Occipital lobe (tissue), 2 donors: Measurements from ENCODE around the gene KCNJ1. TPM values are rescaled to one million over a fixed set of nuclear protein-coding genes. Genes with fewer than 3 reads are reported as not detected.

Experiments used
- DNase-seq: peaks from one replicate; lab custom pipeline; 2025; lab: John Stamatoyannopoulos, UW
- total RNA-seq: library from RNA; depleted of rRNA; stranded (reverse); fragments of >200 nt; gene quantifications from one replicate; pipeline ENCODE4 v1.2.3, GENCODE V29; 2014

The KCNJ1 gene
- total RNA-seq, 1 donor from 2014 or later, result not detected

DNA sequence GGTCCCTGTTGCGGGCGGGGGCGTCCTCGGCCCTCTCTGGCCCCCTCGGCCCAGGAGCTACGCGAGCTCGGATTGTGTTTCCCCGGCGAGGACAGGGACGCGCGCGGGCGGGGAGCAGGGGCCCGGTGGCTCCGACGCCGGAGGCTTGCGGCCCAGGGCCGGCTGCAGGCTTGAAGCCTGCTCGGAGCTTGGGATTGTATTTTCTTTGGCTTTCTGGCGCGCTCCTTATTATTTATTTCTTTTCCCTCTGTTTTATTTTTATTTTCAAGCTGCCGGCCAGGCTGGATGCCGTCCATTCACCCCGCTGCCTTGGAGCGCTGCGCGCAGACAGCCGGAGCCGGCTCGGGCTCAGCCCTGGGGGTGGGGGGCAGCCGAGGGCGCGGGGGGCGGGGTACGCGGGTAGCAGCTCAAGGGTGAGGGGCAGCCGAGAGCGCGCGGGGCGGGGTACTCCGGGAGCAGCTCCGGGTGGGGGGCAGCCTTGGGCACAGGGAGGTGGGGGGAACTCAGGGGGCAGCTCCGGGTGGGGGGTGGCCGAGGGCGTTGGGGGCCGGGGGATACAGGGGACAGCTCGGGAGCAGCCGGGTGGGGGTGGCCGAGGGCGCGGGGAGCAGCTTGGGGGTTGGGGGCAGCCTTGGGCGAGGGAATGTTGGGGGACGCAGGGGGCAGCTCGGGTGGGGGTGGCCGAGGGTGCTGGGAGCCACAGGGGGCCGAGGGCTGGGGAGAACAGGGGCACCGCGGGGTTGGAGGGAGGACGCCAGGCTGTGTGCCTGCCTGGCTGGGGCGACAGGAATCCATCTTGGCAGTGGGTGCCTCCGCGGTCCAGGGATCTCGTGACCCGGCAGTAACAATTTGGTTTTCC is 42.7 kb downstream of the KCNJ1 start:
- no peak for DNase-seq

DNA sequence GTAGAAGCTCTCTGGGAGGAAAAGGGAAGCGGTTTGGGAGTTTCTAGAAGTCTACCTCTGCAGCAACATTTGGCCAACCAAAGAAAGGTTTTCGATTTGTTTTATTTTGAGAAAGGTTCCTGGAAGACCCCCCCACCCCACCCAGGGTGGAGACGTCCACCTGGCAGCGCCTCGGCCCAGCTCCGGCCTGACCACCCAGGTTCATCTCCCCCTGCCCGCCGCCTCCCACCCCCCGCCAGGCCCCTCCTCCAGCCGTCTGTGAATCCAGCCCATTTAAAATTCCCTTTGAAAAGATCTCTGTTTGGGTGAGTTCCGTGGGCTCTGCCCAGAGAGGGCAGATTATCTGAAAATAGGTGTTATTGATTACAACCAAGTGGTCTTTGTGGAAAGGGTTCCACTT is 43.3 kb downstream of the KCNJ1 start:
- no peak for DNase-seq

DNA sequence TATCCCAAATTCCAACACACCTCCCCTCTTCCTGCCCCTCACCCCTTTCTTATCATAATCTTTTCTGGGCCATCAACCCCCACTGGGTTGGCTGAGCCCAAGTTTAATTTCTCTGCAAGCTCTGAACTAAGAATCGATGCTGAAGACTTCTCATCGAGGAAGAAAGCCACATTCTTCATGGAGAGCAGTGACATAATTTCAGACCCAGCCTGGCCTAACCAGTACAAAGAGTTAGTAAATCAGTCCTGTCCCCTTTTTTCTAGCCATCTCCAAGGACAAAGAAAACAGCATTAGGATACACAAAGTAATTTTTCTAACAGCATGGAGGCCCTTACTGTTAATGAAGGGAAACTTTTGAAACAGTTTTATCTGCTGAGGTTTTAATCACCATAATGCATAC is 45.0 kb downstream of the KCNJ1 start:
- no peak for DNase-seq

DNA sequence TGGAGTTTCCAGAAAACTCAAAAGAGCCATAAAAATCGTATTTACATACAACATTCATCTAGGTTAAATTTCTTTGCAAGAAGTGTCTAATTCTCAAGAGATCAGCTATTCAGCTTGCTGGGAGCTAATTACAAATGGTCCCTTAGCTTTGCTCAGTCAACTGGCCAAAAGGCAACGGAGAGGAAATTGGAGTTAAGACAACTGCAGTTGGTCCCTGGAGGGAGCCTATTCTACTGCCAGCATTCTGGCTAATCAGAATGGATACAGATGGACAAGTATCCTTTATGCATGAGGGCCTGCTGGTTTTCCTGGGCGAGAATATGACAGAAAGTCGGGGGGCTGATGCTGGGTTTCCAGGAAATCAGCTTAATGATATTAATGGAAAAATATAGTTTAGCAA is 45.5 kb downstream of the KCNJ1 start:
- DNase-seq, result no peak

DNA sequence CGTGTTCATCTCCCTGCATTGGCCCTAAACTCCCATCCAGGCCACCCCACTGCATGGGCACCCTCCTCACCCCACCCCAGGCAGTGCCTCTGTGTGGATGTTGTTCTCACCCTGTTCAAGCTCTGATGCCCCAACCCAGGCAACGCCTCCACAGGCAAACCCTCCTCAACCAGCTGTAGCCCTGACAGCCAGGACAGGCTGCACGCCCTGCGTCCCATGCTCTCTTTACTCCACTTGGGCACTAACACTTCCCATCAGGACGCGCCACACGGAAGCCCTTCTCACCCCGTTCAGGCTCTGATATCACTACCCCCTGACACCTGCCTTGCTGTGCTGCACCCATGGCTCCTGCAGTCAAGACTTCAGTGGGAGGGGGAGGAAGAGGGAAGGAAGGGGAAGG is 47.9 kb downstream of the KCNJ1 start:
- DNase-seq, result no peak

DNA sequence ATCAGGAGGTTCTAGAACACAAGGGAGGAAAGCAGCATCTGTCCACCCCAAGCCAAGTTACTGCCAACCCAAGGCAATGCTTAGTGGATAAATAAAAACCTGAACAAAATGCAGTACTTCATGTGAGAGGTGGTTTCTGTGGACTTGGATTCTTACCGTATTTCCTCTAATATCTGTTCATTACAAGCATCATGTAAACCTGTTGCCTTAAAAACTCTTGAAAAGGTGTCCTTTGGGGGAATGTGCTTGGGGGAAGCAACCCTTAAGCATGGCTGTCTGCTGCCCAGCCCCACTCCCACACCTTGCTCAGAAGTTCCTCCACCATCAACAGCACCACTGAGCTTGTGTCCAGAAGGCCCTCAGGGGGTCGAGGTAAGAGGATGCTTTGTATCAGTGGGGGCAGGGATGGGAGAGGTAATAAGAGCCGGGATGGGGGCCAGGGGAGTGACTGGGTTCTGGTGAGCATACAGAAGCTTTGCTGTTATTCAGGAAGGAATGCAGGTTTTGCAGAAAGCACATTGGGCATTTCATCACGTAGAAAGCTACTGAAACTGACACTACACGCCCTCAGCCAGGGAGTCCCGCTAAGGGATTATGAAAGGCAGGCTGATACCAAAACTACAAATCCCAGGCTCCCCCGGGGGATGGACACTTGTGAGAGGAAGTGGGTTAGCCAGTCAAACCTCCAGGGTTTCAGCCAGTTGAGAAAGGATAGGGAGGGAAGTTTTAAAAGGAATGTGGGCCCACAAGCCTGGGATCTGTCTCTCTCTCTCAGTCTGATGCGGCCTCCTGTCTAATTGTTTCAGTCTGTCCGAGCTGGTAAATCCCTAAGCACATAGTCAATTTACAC is 52.0 kb downstream of the KCNJ1 start:
- DNase-seq, result no peak

DNA sequence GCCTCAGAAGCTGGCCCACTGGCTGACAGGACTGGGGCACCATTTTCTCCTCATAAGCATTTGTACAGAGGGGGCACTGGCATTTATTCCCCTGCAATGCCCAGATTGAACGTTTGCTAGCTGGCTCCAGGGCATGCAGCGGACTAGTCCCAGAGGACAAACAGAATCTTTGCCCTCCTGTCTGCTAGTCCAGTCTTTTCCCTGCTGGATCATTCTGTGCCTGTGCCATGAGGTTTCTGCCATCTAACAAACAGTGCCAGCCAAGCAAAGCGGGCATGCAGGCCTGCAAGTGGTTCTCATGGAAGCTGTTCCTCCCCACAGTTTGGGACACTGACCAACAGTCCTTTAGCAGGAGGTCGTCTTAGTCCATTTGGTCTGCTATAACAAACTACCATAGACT is 53.4 kb downstream of the KCNJ1 start:
- DNase-seq, result no peak

DNA sequence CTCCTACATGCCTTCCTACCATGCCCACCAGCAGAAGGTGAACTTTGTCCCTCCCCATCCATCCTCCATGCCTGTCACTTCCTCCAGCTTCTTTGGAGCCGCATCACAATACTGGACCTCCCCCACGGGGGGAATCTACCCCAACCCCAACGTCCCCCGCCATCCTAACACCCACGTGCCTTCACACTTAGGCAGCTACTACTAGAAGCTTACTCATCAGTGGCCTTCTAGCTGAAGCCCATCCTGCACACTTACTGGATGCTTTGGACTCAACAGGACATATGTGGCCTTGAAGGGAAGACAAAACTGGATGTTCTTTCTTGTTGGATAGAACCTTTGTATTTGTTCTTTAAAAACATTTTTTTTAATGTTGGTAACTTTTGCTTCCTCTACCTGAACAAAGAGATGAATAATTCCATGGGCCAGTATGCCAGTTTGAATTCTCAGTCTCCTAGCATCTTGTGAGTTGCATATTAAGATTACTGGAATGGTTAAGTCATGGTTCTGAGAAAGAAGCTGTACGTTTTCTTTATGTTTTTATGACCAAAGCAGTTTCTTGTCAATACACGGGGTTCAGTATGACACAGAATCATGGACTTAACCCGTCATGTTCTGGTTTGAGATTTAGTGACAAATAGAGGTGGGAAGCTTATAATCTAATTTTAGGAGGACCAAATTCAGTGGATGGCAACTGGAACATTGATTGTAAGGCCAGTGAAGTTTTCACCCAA is 56.1 kb downstream of the KCNJ1 start:
- DNase-seq, result no peak

DNA sequence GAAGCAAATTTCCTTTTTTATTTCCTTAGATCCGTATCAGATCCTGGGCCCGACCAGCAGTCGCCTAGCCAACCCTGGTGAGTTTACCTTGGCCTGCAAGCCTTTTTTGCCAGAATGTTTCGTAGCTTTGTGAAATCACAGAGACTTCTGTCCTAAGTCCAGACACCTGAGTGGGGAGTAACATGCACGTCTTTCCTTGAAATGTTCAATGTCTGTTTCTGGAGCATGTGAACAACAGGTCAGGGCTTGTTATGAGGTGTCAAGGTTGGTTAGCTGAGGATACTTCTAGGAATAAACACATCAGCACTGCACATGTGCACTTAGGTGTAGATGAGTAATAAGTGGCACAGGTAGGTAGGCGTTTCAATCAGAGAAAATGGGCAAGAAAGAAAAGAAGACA is 58.0 kb downstream of the KCNJ1 start:
- DNase-seq, result no peak

DNA sequence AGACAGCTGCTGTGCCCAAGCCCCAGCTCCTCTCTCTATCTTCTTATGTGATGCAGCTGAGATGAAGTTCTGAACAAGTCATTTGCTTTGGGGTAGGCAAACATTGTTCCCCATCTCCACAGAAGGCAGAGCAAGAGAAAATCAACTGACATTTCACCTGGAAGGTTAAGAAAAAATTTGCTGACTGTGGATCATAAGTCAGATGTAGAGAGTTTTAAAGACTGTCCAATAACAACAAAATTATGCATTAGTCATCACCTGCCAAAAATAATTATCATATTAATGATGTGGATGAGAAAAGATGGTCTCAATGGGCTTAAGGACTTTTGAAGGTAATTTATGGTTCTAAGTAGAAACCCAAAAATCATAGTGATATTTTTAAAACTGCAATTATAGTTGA is 59.2 kb downstream of the KCNJ1 start:
- no peak for DNase-seq

DNA sequence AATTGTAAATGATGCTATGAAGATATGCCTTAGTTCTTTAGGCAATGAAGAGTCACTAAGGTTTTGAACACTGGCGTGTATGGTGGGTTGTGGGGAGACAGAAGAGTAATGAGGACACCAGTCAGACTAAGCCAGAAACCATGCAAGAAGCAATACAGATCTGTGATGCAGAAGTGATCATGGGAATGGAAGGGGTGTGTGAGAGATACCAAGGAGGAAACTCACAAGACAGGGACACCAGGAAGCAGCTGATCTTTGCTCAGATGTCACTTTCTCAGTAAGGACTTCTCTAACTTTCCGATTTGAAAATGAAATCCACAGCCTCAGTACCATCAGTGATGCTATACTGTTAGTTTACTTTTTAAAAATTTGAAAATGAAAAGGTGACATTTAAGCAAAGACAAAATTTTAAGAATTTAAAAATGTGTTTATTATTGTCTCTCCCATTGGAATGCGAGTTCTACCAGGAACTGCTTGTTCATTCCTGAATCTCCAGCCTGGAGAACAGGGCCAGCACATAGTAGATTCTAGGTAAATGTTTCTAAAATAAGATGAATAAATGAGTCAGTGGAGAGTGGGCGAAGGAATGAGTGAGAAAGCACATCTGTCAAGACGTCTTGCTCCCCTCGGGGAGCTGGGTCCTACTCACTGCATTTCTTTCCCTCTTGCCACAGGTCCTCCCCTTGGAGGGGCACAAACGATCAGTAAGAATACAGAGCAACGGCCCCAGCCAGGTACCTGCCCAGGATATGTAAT is 60.4 kb downstream of the KCNJ1 start:
- no peak for DNase-seq

DNA sequence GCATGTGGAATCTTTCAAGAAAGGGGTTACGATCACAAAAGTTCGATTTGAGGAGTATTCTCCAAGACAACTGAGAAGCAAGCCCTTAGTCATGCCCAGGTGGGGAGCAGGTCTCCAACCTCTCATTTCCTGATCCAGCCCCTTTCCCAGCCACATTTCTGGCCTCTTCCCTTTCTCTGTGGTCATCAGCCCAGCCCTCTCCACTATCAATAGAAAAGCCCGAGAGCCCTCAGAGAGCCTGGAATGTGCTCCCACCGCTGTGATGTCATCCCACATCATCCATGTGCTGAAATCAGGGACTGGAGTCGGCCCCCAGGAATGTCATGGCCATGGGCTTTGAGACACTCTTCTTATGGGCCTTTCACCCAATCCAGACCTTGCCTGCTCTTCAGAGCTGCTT is 62.6 kb downstream of the KCNJ1 start:
- no peak for DNase-seq

DNA sequence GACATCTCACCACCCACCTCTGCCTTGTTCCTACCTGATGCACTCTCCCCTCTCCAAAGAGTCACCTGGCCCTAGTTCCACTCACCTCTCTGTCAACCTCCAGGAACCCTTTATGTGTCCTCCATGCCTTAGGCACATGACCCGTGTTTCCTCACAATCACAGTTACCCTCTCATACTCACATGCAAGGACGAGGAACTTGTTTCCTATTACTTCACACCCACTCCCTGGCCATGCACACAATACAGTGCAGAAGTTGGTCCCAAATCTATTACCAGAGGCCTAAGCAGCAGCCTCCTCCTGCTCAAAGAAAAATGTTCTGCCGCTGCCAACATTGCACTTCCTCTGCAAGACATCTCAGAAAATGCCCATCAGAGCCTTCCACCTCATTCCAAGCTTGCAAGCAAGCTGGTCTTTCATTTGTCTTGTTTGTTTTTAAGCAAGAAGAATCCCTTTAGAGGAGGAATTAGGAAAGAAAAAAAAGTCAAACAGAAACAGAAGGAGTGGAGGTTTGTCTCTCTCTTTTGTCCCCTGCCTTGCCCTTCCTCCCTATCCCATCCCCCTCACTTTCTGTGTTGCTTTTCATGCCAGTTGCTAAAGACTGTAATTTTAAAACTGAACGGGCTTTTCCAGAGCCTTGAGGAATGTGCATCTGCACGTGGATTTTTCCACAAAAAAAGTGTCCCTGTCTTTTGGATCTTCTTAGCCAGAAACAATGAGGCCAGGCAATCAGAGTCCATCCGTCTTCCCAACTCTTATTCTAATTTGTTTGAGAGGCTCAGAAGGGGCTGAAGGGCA is 63.4 kb downstream of the KCNJ1 start:
- DNase-seq, result no peak

DNA sequence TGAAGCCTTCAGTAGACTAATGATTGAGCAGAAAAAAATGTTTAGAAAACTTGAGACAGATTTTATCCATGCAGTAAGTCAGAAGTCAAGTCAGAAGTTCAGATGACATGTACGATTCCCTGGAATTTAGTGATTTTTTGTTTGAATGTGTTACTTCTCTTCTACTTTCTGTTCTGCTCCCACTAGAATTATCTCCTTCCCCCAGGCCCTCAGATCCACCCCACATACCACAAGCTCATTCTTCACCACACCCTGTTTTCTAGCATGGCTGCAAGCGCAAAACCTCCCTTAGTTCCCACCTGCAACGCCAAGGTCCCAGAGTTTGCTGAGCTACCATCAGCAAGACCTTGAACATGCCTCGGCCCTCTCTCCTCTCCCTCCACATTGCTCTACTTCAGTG is 64.1 kb downstream of the KCNJ1 start:
- DNase-seq, result no peak

DNA sequence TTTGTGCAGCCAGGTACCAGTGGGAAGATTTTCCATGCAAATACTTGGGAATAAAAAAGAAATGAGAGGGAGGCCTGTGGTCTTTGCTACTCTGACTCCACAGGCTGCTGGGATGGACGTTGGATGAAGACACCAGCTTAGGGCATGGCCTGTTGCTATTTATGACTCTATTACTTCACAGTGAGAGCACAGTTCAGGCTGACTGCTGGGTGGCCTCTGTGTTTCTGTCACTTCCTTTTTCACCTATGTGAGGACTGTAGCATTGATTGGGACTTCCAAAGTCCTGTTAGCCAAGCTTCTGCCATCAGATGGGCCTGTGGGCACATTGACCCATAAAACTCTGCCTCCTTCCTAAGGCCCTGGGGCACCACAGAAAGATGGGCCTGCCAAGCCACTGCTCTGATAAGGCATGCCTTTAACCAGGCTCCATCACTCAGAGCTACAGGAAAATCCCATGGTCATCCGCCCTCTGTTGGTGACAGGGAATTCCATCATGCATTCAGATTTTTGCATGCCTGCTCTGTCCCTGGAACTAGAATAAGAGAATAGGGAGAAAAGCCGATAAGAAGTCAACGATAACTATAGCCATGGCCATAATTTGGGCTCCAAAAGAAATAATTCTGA is 64.6 kb downstream of the KCNJ1 start:
- DNase-seq, result no peak

DNA sequence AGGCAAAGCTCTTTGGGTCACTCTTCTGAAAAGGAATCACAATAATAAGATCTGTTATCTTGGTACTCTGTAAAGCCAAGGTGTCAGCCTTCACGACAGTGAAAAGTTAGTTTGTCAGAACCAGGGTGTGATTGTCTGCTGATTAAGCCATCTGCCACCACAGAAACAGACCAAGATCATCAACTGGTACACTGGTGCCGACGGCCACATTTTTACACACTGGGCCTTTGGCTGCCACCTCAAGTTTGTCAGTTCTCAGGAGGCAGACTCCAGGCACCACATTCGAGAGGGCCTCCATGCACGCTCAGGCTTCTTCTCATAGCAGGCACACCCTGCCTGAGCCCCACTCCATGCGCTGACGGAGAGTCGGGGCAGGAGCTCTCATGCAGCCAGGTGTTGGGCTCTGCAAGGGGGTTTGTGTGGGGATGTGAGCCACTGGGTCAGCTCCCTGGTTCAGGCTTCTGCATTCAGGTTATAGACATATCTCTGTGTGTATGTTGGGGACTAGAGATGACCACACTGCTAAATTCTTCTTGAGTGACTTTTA is 66.2 kb downstream of the KCNJ1 start:
- no peak for DNase-seq

DNA sequence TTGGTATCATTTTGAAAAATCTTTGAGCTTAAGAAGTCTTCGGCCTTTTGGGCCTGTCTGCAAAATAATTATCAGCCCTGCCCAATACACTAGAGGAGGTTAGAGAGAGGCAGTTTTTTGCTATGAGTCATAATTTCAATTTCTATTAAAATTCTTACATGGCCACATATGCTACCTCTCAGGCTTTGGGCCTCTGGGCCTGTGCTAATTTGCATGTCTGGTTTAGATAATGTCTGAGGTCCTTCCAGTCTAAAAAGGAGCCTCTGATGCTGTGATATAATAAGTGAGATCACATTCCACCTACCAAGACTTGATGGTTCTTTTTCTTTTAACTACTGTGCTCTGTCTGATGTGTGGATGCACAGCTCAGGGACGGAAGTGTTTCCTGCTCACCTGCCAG is 70.8 kb downstream of the KCNJ1 start:
- no peak for DNase-seq

DNA sequence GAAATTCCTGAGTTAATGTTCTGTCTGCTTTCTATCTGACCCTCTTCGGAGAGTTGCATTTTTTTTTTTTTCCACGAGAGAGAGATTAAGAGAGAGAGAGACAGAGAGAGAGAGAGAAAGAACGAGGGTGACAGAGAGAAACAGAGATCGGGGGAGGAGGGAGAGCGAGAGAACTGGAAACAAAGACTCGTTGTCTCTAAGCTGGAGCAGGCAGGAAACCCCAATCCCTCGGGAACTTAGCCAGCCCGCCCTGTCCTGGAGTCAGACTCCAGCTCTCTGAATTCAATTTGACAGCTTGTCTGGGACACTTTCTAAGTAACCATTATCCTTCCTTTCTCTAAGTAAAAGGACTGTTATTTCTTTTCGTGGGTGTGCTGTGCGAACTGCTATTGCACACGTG is 76.9 kb downstream of the KCNJ1 start:
- DNase-seq, result peak; percentile 37

DNA sequence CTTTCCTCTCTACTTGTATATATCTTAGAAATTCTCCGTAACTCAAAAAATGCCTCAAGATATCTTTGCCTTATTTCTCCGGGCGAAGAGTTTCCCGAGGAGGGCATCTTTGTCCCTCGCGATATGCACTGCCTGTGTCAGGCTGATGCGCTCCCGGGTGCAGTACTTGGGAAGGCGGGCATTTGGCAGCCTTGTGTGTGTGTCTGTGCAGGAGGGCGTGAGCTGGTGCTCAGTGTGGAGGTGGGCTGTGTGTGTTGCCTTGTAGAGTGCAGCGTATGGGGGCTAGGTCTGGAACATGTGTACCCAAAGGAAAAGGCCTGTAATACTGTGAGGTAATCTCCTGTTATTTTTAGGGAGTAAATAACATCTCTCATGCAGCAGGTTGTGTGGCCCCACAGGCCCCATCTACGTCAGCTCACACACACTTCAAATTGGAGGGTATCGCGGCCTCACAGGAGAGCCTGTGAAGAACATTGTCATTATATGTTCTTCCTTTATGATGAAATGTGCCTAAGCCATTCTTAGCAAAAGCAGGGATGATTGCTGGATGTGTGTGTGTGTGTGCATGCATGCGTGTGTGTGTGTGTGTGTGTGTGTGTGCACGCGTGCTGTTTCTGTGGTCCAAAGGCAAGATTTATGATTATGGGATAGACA is 77.5 kb downstream of the KCNJ1 start:
- no peak for DNase-seq
